GM12891 (cell line): Measurements from ENCODE around the gene CADM2.

Experiments
- POLR2AphosphoS5 ChIP-seq: IDR thresholded peaks from 2 replicates; pipeline ENCODE4 v1.6.1; 2011; ENCODE audit warnings: low read depth, low read length, control low read depth
- SPI1 ChIP-seq: IDR thresholded peaks from 2 replicates; pipeline ENCODE4 v1.6.1; 2011; ENCODE audit warnings: low read depth, low read length, control low read depth

DNA sequence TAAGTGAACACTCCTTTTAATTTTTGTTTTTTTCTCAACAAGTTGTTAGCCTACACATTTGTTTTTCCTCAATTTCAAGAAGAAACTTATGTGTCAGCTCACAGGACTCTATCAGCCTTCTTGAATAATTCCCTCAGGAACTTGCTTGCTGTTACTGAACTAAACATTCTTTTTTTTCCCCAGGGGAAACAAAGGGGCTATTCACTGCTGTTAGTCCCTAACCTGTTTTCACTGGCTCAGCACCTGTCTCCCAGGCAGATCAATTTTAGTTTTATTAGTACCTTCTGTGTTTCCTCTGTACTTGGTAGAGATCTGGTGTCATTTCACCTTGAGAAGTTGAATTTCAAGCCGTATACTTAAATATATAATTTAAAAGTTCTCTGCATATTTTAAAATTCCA lies 644.6 kb downstream of the CADM2 start:
- TF ChIP-seq SPI1 (no peak), POLR2AphosphoS5 (no peak)
